HG03342 (cell line): ENCODE results near the gene TTLL12.

Experiments used
- ATAC-seq: cut with Tn5 transposase; IDR thresholded peaks from one replicate; pipeline ENCODE4 v1.9.1; 2021; ENCODE audit warnings: mild to moderate bottlenecking, moderate library complexity; ENCODE audit not compliant: unreplicated experiment

Gene TTLL12

GRCh38 chr22:43174941-43175531 is 11.9 kb downstream of the TTLL12 start:
- no peak for ATAC-seq

- no peak for ATAC-seq
Measured at GRCh38 chr22:43173976-43174720, 12.8 kb downstream of the TTLL12 start.

- ATAC-seq = no peak
Measured at GRCh38 chr22:43173566-43173965, 13.4 kb downstream of the TTLL12 start.

DNA sequence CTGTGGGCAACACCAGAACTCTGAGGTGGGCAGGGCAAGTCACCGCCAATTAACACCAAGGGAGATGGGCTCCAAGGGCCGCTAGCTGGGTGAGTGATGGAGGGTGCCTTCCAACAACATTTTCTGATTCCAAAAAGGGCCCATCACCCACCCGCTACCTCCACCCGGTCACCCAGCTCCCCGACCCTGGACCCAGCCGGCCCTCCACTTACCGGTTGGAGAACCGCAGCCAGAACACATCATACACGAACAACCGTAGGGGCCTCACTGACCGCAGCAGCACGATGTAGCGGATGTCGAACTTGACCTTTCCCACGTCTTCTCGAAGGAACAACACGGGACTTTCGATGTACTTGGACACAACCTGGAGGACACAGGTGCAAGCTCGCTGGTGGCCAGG is 14.7 kb downstream of the TTLL12 start:
- ATAC-seq = no peak

DNA sequence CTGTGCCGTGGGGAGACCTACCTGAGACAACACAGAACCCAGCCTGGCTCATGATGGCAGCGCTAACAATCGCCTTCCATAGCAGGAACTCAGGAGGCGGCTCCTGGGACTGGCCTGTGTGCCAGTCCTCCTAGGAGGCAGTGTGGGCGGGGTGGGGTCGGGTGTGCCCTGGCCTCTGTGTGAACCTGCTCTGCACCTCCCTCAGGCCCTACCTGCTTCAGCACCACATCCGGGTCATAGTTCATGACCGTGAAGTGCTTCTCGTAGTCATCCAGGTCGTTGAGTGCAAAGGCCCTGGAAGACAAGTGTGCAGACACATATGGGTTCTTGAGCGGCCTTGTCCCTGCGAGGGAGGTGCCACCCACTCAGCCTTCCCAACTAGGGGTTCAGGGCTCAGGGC is 15.3 kb downstream of the TTLL12 start:
- no peak for ATAC-seq

- no peak for ATAC-seq
Measured at GRCh38 chr22:43171019-43171491, 15.9 kb downstream of the TTLL12 start.

- no peak for ATAC-seq
Measured at GRCh38 chr22:43170131-43170480, 16.8 kb downstream of the TTLL12 start.

GRCh38 chr22:43169310-43170130 is 17.4 kb downstream of the TTLL12 start:
- no peak for ATAC-seq

DNA sequence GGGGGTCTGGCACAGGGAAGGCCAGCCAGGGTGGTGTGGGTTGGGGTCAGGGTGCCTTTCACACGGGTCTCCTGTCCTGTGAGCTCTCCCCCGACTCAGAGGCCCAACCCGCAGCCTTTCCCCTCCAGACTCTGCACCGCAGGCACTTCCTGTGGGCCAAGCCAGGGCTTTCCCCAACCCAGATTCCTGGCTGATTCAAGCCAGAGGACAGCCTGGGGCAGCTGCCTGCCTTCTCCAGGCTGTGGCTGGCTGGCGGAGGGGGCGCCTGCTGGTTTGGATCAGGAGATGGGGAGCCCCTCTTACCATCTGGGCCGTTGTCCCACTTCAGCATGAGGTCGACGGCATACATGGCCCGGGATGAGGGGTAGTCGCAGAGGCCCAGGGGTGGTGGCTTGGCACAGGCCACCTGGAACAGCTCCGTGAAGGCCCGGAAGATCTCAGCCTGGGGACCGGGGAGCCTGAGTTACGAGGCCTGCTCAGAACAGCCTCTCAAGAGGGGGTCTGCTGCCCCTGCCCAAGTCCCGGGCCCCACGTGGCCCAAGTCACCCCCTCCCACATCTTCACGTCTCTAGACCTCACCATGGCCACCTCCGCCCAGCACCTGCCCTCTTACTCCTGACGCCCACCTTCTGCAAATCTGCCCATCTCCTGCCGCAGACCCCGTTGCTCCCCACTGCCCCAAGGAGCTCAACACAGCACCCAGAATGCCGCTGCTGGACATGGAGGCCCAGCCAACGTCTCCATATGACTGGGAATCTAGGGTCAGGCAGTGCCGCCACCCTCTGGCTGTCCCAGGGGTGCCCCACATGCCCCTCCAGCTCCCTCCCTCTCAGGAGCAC is 18.2 kb downstream of the TTLL12 start:
- ATAC-seq = no peak

- ATAC-seq = no peak
Measured at GRCh38 chr22:43167001-43167589, 19.8 kb downstream of the TTLL12 start.

GRCh38 chr22:43166132-43166930 is 20.6 kb downstream of the TTLL12 start:
- ATAC-seq = no peak

DNA sequence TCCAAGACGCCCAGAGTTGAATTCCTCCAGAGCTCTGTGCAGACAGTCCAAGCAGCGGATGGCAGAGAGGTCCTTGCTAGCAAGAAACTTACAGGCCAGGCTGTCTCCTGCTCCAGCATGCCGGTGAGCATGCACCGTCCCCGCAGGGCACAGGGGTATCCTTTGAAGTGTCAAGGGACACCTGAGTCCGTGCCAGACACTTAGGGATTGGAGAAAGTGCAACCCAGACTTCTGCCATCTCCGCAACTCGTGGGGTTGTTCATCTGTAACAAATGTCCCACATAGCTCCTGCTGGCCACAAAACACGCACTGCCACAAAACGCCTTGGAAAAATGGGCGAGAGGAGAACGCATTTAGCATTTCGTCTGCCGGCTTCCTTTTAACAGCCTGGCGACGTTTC is 22.3 kb downstream of the TTLL12 start:
- no peak for ATAC-seq

GRCh38 chr22:43163241-43163795 is 23.6 kb downstream of the TTLL12 start:
- ATAC-seq = no peak

- no peak for ATAC-seq
Measured at GRCh38 chr22:43162412-43163150, 24.4 kb downstream of the TTLL12 start.

GRCh38 chr22:43160497-43161126 is 26.3 kb downstream of the TTLL12 start:
- ATAC-seq = no peak

GRCh38 chr22:43159484-43160178 is 27.3 kb downstream of the TTLL12 start:
- ATAC-seq = no peak

- ATAC-seq = no peak
Measured at GRCh38 chr22:43158778-43159483, 28.0 kb downstream of the TTLL12 start.
